Heart right ventricle (tissue), 16 donors: ENCODE results near the gene SIX3. TPM values are rescaled to one million over a fixed set of nuclear protein-coding genes. Genes with fewer than 3 reads are reported as not detected.

ENCODE experiments used
- ATAC-seq, 8 donors: fragments of 200-7000 bp; cut with Tn5 transposase; one replicate each; pipeline ENCODE4 v1.9.1; 2020; ENCODE audit warnings: mild to moderate bottlenecking in 8 of 8, moderate library complexity in 8 of 8, moderate number of reproducible peaks in 1 of 8
- DNase-seq, 2 donors: peaks; one replicate each; pipeline ENCODE4 v3.0.0-alpha.2; 2020
- H3K27ac ChIP-seq, 10 donors: fragments of 200-600 bp; sonication (generic) in 2 of 10; one replicate each; pipeline versions ENCODE4 v1.5.0 to v1.8.0; 2020 to 2022; ENCODE audit warnings: mild to moderate bottlenecking in 3 of 10
- H3K27me3 ChIP-seq, 7 donors: fragments of 200-600 bp; one replicate each; pipeline ENCODE4 v1.8.0; 2021 to 2022; ENCODE audit warnings: mild to moderate bottlenecking in 2 of 7
- H3K36me3 ChIP-seq, 9 donors: fragments of 200-600 bp; sonication (generic) in 1 of 9; one replicate each; pipeline versions ENCODE4 v1.5.0 to v1.8.0; 2020 to 2022; ENCODE audit warnings: mild to moderate bottlenecking in 2 of 9
- H3K4me1 ChIP-seq, 9 donors: fragments of 200-600 bp; sonication (generic) in 1 of 9; one replicate each; pipeline versions ENCODE4 v1.5.0 to v1.8.0; 2020 to 2022; ENCODE audit warnings: mild to moderate bottlenecking in 4 of 9
- H3K4me3 ChIP-seq, 10 donors: fragments of 200-600 bp; sonication (generic) in 2 of 10; one replicate each; pipeline versions ENCODE4 v1.5.0 to v1.8.0; 2020 to 2022; ENCODE audit warnings: mild to moderate bottlenecking in 7 of 10, moderate library complexity in 2 of 10
- H3K9me3 ChIP-seq, 11 donors: fragments of 200-600 bp in 10 of 11; sonication (generic) in 2 of 11; one replicate each; pipeline versions ENCODE4 v1.5.0 to v1.8.0; 2013 to 2022; ENCODE audit warnings: mild to moderate bottlenecking in 2 of 11, control low read depth in 1 of 11, moderate library complexity in 1 of 11
- CTCF ChIP-seq, 9 donors: fragments of 200-600 bp; sonication (generic) in 2 of 9; IDR thresholded peaks; one replicate each; pipeline versions ENCODE4 v1.5.0 to v1.8.0; 2021 to 2022; ENCODE audit warnings: antibody characterized with exemption in 9 of 9, mild to moderate bottlenecking in 5 of 9, moderate library complexity in 1 of 9
- WGBS, 2 donors: extraction: QIAGEN DNeasy Blood & Tissue Kit; methylation state at CpG; one replicate each; pipeline ENCODE4 v1.1.7; 2013; ENCODE audit warnings: inconsistent platforms in 1 of 2; 5-methylcytosine and 5-hydroxymethylcytosine counted together
- intact Hi-C, 10 donors: fragments of 100-400 bp; cut with DNase I; formaldehyde crosslinking; loops; one replicate each; pipeline versions ENCODE4 v1.11.1 to v1.14.2; 2022
- long read RNA-seq, 3 donors: library from polyadenylated mRNA; unstranded; transcript quantifications; one replicate each; pipeline ENCODE4 v2.0.0, GENCODE V29; 2020 to 2021
- polyA plus RNA-seq, 2 donors: library from polyadenylated mRNA; stranded (reverse); fragments of 200-250 nt; gene quantifications; one replicate each; pipeline ENCODE4 v1.2.3, GENCODE V29; 2013
- total RNA-seq, 10 donors: library from RNA; stranded (reverse); fragmentation: NEBNext Ultra II Directional in 3 of 10; extraction: Animal tissue kit (Norgen Biotek cat#: 25700) in 3 of 10; gene quantifications; one replicate each; pipeline versions ENCODE4 v1.2.1 to v1.2.4, GENCODE V29; 2021 to 2023
- donor health status: Arrhythmogenic right ventricular cardiomyopathy.
- donor health status: ischemic (EF 13 %, LVEDD 7.1; RV severe dilation, severe dysfunction).
- donor health status: healthy with polysubstance abuse.
- donor health status: DM: no; HTN: yes; CAD: no.
- donor health status: DM: no; HTN: no; CAD: no.
- donor health status: ischemic (EF 25% LVEDD 6.9; RV normal size, moderate dysfunction).
- donor health status: ischemic (EF 25% LVEDD 5.7; RV mildly dilated, moderate dysfunction).
- donor health status: healthy.
- donor health status: DM: yes; HTN: yes; CAD: no.
- donor health status: Ischemic cardiomyopathy.
- donor health status: ischemic (EF 35%, LVEDD 5.7; RV mildly dilated, moderate dysfunction).
- donor health status: nonischemic (EF 11% LVEDD 7.7; RV severe dilation, severe dysfunction).
- donor health status: DM: yes; HTN: yes; CAD: no.
- donor health status: PGD.
- donor health status: ischemic (EF 29% LVEDD 5.4; RV normal size, mild dysfunction).
- donor health status: nonischemic (EF 23%, LVEDD 6.1; RV moderate dilation, normal function).

SIX3 gene
- not detected for total RNA-seq
- polyA plus RNA-seq = not detected
- long read RNA-seq, donor 1 = 0 reads
- long read RNA-seq, donor 2 = 0 reads
- long read RNA-seq, donor 3 = 0 reads

GRCh38 chr2:44941551-44942234 is at the start of gene SIX3:
Gene SIX3, plus strand, starts transcription at chr2:44941702. Its CDS starts 403 bp downstream, at chr2:44942105.
- Histone ChIP-seq H3K4me3 (peak within 1 kb of the TSS in 8 of 10 donors; percentile 19 to 48 (median 31)), H3K4me1 (peaks cover 3 to 63% (median 49%) of the 10 kb centered on the region in 9 donors), H3K9me3 (no peaks in the 10 kb centered on the region), H3K27me3 (peaks cover 76 to 100% (median 99%) of the 10 kb centered on the region in 7 donors), H3K36me3 (no peaks in the 10 kb centered on the region), H3K27ac (no peak within 1 kb of the TSS)
- no peak for TF ChIP-seq CTCF (IDR thresholded peaks at IDR 0.05)
- 1 to 2% methylated on average over 39 of the region's 39 CpGs for WGBS, 2 donors
- no peak for DNase-seq
- intact Hi-C loops = loop anchor here in 1 of 10 donors (10.0 kb wide), 1 partner anchor 377 kb away; no protein-coding TSS in a partner anchor
- ATAC-seq = peak in 2 of 8 donors; percentile 31 to 41

- peaks cover 0 to 38% (median 14%) of the 10 kb centered on the region in 7 donors for H3K27me3 ChIP-seq
- WGBS, 2 donors = 36 to 40% methylated on average over 8 of the region's 8 CpGs
- intact Hi-C loops = no loop called here
- ATAC-seq (no peak), DNase-seq (no peak)
- no peaks in the 10 kb centered on the region for H3K4me1 ChIP-seq
- no peak for TF ChIP-seq CTCF (IDR thresholded peaks at IDR 0.05)
- peaks cover 0 to 18% (median 0%) of the 10 kb centered on the region in 11 donors for H3K9me3 ChIP-seq
- H3K4me3 ChIP-seq = no peak overlapping the region
- H3K36me3 ChIP-seq = no peaks in the 10 kb centered on the region
- H3K27ac ChIP-seq = no peak overlapping the region
Measured at GRCh38 chr2:44894058-44894457, 47.4 kb upstream of the SIX3 start.

- intact Hi-C loops = no loop called here
- no peak for TF ChIP-seq CTCF (IDR thresholded peaks at IDR 0.05)
- DNase-seq (no peak), ATAC-seq (no peak)
- no peaks in the 10 kb centered on the region for H3K36me3 ChIP-seq
- peaks cover 0 to 42% (median 22%) of the 10 kb centered on the region in 7 donors for H3K27me3 ChIP-seq
- no peak overlapping the region for H3K4me3 ChIP-seq
- H3K27ac ChIP-seq = no peak overlapping the region
- H3K9me3 ChIP-seq = peaks cover 0 to 18% (median 0%) of the 10 kb centered on the region in 11 donors
- 64 to 65% methylated on average over 2 of the region's 2 CpGs for WGBS, 2 donors
- no peaks in the 10 kb centered on the region for H3K4me1 ChIP-seq
Measured at GRCh38 chr2:44895061-44895460, 46.4 kb upstream of the SIX3 start.

GRCh38 chr2:44897406-44897805 is 44.1 kb upstream of the SIX3 start:
- Histone ChIP-seq H3K9me3 (peaks cover 0 to 9% (median 0%) of the 10 kb centered on the region in 11 donors), H3K27ac (no peak overlapping the region), H3K4me1 (no peaks in the 10 kb centered on the region), H3K27me3 (peaks cover 0 to 59% (median 32%) of the 10 kb centered on the region in 7 donors), H3K36me3 (no peaks in the 10 kb centered on the region), H3K4me3 (no peak overlapping the region)
- no peak for ATAC-seq
- intact Hi-C loops = no loop called here
- no peak for DNase-seq
- 77 to 80% methylated on average over 6 of the region's 6 CpGs for WGBS, 2 donors
- no peak for TF ChIP-seq CTCF (IDR thresholded peaks at IDR 0.05)
